HepG2 (cell line): ENCODE results near the gene NEGR1. TPM values are rescaled to one million over a fixed set of nuclear protein-coding genes. Genes with fewer than 3 reads are reported as not detected.

Experiments used
- ATAC-seq: fragments of 200-7000 bp; cut with Tn5 transposase; 3 replicates; pipeline ENCODE4 v1.9.1; 2020; ENCODE audit warnings: mild to moderate bottlenecking, moderate library complexity
- BruUV-seq: library from RNA; stranded (reverse); fragments of 400-500 nt; replicated peaks from 2 replicates; lab custom pipeline; 2021; lab: Mats Ljungman, UMichigan
- CTCF ChIA-PET: fragments of 300-600 bp; formaldehyde crosslinking; extraction: SDS; loops from one replicate; lab custom pipeline; 2021; ENCODE audit warnings: low total read pairs, inconsistent platforms, low intra/inter-chr PET ratio; lab: Yijun Ruan, JAX
- POLR2A ChIA-PET: fragments of 350-600 bp; sonication (Branson Sonifier 250); formaldehyde crosslinking; loops from one replicate; lab custom pipeline; 2020; ENCODE audit warnings: antibody characterized with exemption, inconsistent platforms; lab: Yijun Ruan, JAX
- DNase-seq: peaks from one replicate; pipeline ENCODE4 v3.0.0-alpha.2; 2015; ENCODE audit warnings: low spot score
- FAIRE-seq: peaks from 3 replicates; lab custom pipeline; 2011; peaks lifted over from hg19 to GRCh38; lab: Jason Lieb, UNC
- H2AFZ ChIP-seq: one replicate; pipeline ENCODE4 v1.6.1; 2011; ENCODE audit warnings: low read length, inconsistent platforms
- H3K27ac ChIP-seq: fragments of 300-600 bp; 3 replicates; pipeline ENCODE4 v1.8.0; 2011; ENCODE audit warnings: mixed run types, mild to moderate bottlenecking, mixed read lengths, low read length, inconsistent platforms; ENCODE audit not compliant: insufficient read depth; ENCODE audit errors: extremely low read length
- H3K27me3 ChIP-seq, 2 experiments: fragments of 200-600 bp in 1 of 2; 2 replicates in 1 of 2; 3 replicates in 1 of 2; pipeline versions ENCODE4 v1.6.0 to v1.8.0; 2011; ENCODE audit warnings: low read length in 2 of 2, mild to moderate bottlenecking in 2 of 2, moderate library complexity in 2 of 2, inconsistent platforms in 1 of 2; ENCODE audit not compliant: insufficient read depth in 2 of 2, control insufficient read depth in 1 of 2
- H3K36me3 ChIP-seq, 2 experiments: fragments of 200-600 bp in 1 of 2; replicated peaks in 1 of 2; 2 replicates in 1 of 2; 3 replicates in 1 of 2; pipeline versions ENCODE4 v1.5.1 to v1.8.0; 2011; ENCODE audit warnings: low read length in 2 of 2, inconsistent platforms in 1 of 2; ENCODE audit not compliant: insufficient read depth in 2 of 2, control insufficient read depth in 1 of 2
- H3K4me1 ChIP-seq: 2 replicates; pipeline ENCODE4 v1.5.1; 2012; ENCODE audit warnings: low read length, inconsistent platforms; ENCODE audit not compliant: insufficient read depth
- H3K4me2 ChIP-seq: 2 replicates; pipeline ENCODE4 v1.6.0; 2011; ENCODE audit warnings: low read depth, low read length, inconsistent platforms
- H3K4me3 ChIP-seq, 3 experiments: fragments of 200-600 bp in 1 of 3; sonication (generic), shearing (Covaris generic) in 1 of 3; replicated peaks in 1 of 3; 2 replicates each; pipeline ENCODE4 v1.5.1; 2011 to 2016; ENCODE audit warnings: low read length in 3 of 3, inconsistent platforms in 2 of 3, low read depth in 2 of 3, mild to moderate bottlenecking in 2 of 3, control low read depth in 1 of 3, mixed read lengths in 1 of 3; ENCODE audit not compliant: insufficient read depth in 1 of 3
- H3K79me2 ChIP-seq: one replicate; pipeline ENCODE4 v1.6.1; 2011; ENCODE audit warnings: low read length, inconsistent platforms; ENCODE audit not compliant: insufficient read depth
- H3K9ac ChIP-seq: 2 replicates; pipeline ENCODE4 v1.6.0; 2011; ENCODE audit warnings: mild to moderate bottlenecking, low read depth, low read length, inconsistent platforms; ENCODE audit not compliant: insufficient read depth
- H3K9me3 ChIP-seq: 2 replicates; pipeline ENCODE4 v1.5.1; 2012; ENCODE audit warnings: mild to moderate bottlenecking, low read length
- H4K20me1 ChIP-seq: 2 replicates; pipeline ENCODE4 v1.6.0; 2011; ENCODE audit warnings: inconsistent platforms, mild to moderate bottlenecking, low read length, moderate library complexity; ENCODE audit not compliant: insufficient read depth
- ATAD3A ChIP-seq: sonication (generic); formaldehyde crosslinking; IDR thresholded peaks from 2 replicates; pipeline ENCODE4 v1.4.0; 2020; ENCODE audit warnings: missing genetic modification reagents
- EEA1 ChIP-seq: sonication (generic); formaldehyde crosslinking; IDR thresholded peaks from 2 replicates; pipeline ENCODE4 v1.5.1; 2020; ENCODE audit warnings: mild to moderate bottlenecking, missing genetic modification reagents, borderline replicate concordance
- MBNL3 ChIP-seq: fragments of 250-450 bp; sonication (Bioruptor Pico); conservative IDR thresholded peaks from 2 replicates; pipeline ENCODE4 v1.8.0; 2022; ENCODE audit warnings: mild to moderate bottlenecking, inconsistent platforms
- SMAD3 ChIP-seq: sonication (generic); formaldehyde crosslinking; IDR thresholded peaks from 2 replicates; pipeline ENCODE4 v1.4.0; 2020; ENCODE audit warnings: missing genetic modification reagents
- U2AF2 ChIP-seq: fragments of 200-400 bp; formaldehyde crosslinking; IDR thresholded peaks from 2 replicates; pipeline ENCODE4 v1.6.1; 2017; ENCODE audit warnings: low read depth, mild to moderate bottlenecking, low read length
- XBP1 ChIP-seq: sonication (generic); formaldehyde crosslinking; IDR thresholded peaks from 2 replicates; pipeline ENCODE4 v1.5.0; 2020; ENCODE audit warnings: missing genetic modification reagents
- YEATS4 ChIP-seq: sonication (generic); formaldehyde crosslinking; IDR thresholded peaks from 2 replicates; pipeline ENCODE4 v1.4.0; 2020; ENCODE audit warnings: missing genetic modification reagents, borderline replicate concordance
- ZEB1 ChIP-seq: IDR thresholded peaks from 2 replicates; pipeline ENCODE4 v1.6.1; 2012; ENCODE audit warnings: mild to moderate bottlenecking, low read depth, inconsistent platforms; ENCODE audit not compliant: insufficient replicate concordance
- ZFAT ChIP-seq: sonication (generic); formaldehyde crosslinking; conservative IDR thresholded peaks from 2 replicates; pipeline ENCODE4 v1.8.1; 2023; ENCODE audit warnings: missing genetic modification reagents, inconsistent platforms
- ZNF446 ChIP-seq: sonication (generic); formaldehyde crosslinking; IDR thresholded peaks from 2 replicates; pipeline ENCODE4 v1.5.0; 2020; ENCODE audit warnings: mild to moderate bottlenecking, missing genetic modification reagents
- ZNF878 ChIP-seq: sonication (generic); formaldehyde crosslinking; IDR thresholded peaks from 2 replicates; pipeline ENCODE4 v1.8.1; 2023; ENCODE audit warnings: mild to moderate bottlenecking, missing genetic modification reagents, moderate library complexity
- WGBS: methylation state at CpG from one replicate; pipeline ENCODE4 v1.1.6; 2017; ENCODE audit warnings: low lambda C conversion rate; 5-methylcytosine and 5-hydroxymethylcytosine counted together
- in situ Hi-C: cut with HindIII; loops from 2 replicates; pipeline ENCODE4 v1.10.0; 2017; ENCODE audit warnings: low pct_unique_long_range_greater_than_20kb; ENCODE audit not compliant: extremely low pct_ligation_motif_present
- intact Hi-C: fragments of 100-400 bp; cut with micrococcal nuclease; formaldehyde crosslinking; loops from one replicate; pipeline ENCODE4 v1.10.0; 2022; ENCODE audit not compliant: unreplicated experiment
- polyA plus RNA-seq, 8 experiments: library from polyadenylated mRNA; depleted of rRNA in 3 of 8; stranded (reverse) in 7 of 8; unstranded in 1 of 8; fragments of >200 nt; fragmentation: Illumina TruSeq in 4 of 8; extraction: Trizol in 4 of 8; gene quantifications; 2 replicates each; pipeline versions ENCODE4 v1.2.1 to v1.2.3, GENCODE V29; 2011 to 2016; ENCODE audit warnings: low read depth in 4 of 8, missing spikeins in 1 of 8, mixed read lengths in 1 of 8; ENCODE audit not compliant: insufficient read depth in 1 of 8
- total RNA-seq, 5 experiments: library from RNA; depleted of rRNA; stranded (reverse); fragments of >200 nt; fragmentation: Illumina TruSeq; extraction: Trizol; gene quantifications; 2 replicates each; pipeline ENCODE4 v1.2.3, GENCODE V29; 2016; ENCODE audit warnings: low read depth in 1 of 5
- TF ChIP-seq, protein P1 (sequence below): sonication (generic); formaldehyde crosslinking; IDR thresholded peaks from 2 replicates; pipeline ENCODE4 v1.9.0; 2021; ENCODE audit warnings: missing genetic modification reagents, mild to moderate bottlenecking, borderline replicate concordance
- TF ChIP-seq, protein P2 (sequence below): sonication (generic); formaldehyde crosslinking; IDR thresholded peaks from 2 replicates; pipeline ENCODE4 v1.5.0; 2020; ENCODE audit warnings: mild to moderate bottlenecking, missing genetic modification reagents
- TF ChIP-seq, protein P3 (sequence below): sonication (generic); formaldehyde crosslinking; IDR thresholded peaks from 2 replicates; pipeline ENCODE4 v1.5.0; 2020; ENCODE audit warnings: missing genetic modification reagents

The NEGR1 gene
- total and polyA plus RNA-seq, 2 of the 13 experiments (the other 11 are each of a cell fraction or from before 2014, with no cell fraction given) = not detected

DNA sequence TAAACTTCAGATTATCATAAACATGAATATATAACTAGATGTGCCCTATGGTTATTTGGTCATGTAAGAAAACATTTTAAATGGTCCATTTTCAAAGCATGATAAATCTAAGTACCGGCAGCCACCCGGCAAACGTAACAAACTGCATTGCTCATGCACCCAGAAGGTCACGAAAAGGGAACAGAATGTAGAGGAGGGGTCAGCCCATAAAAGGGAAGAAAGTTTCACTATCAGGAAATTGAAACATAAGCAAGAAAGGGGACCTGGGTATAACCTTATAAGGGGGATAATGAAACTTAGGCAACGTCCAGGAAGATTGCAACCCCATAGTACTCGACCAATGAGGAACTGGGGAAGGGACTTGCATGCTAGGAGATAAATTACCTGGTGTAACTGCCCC, 780.3 kb downstream of the NEGR1 start:
- Histone ChIP-seq H3K4me1 (no peaks in the 10 kb centered on the region), H3K27me3 (no peaks in the 10 kb centered on the region; a peak in 1 of 5 replicates), H4K20me1 (no peaks in the 10 kb centered on the region), H3K79me2 (no peaks in the 10 kb centered on the region), H3K4me3 (no peak overlapping the region), H3K9me3 (peaks cover 10% of the 10 kb centered on the region), H3K27ac (no peak overlapping the region), H3K4me2 (no peak overlapping the region), H2AFZ (no peak overlapping the region), H3K9ac (no peak overlapping the region), H3K36me3 (no peaks in the 10 kb centered on the region)
- in situ Hi-C loops = no loop called here
- ChIA-PET CTCF (no interaction called here), POLR2A (no interaction called here)
- ATAC-seq (no peak), DNase-seq (no peak), FAIRE-seq (no peak)
- BruUV-seq = no TSS peak
- intact Hi-C loops = no loop called here
- TF ChIP-seq XBP1 (CRISPR knock-in tag) = no peak
- WGBS = 2% methylated on average over 6 of the region's 6 CpGs

GRCh38 chr1:71498542-71498941, 783.8 kb downstream of the NEGR1 start:
- in situ Hi-C loops = no loop called here

More at GRCh38 chr1:71498542-71498941, 783.8 kb downstream of the NEGR1 start:
- Histone ChIP-seq H2AFZ (no peak overlapping the region), H3K4me3 (no peak overlapping the region), H3K4me1 (no peaks in the 10 kb centered on the region), H3K9me3 (peaks cover 22% of the 10 kb centered on the region), H3K9ac (no peak overlapping the region), H3K4me2 (no peak overlapping the region), H3K79me2 (no peaks in the 10 kb centered on the region), H4K20me1 (no peaks in the 10 kb centered on the region), H3K27me3 (no peaks in the 10 kb centered on the region; a peak in 1 of 5 replicates), H3K36me3 (no peaks in the 10 kb centered on the region), H3K27ac (no peak overlapping the region)
- TF ChIP-seq ZEB1 (no peak), ZNF878 (no peak), ATAD3A (no peak), MBNL3 (CRISPR knock-in tag) (no peak), YEATS4 (CRISPR knock-in tag) (no peak), U2AF2 (no peak), ZFAT (CRISPR knock-in tag) (no peak), EEA1 (CRISPR knock-in tag) (no peak), SMAD3 (no peak), ZNF446 (no peak)
- TF ChIP-seq, protein P1, sequence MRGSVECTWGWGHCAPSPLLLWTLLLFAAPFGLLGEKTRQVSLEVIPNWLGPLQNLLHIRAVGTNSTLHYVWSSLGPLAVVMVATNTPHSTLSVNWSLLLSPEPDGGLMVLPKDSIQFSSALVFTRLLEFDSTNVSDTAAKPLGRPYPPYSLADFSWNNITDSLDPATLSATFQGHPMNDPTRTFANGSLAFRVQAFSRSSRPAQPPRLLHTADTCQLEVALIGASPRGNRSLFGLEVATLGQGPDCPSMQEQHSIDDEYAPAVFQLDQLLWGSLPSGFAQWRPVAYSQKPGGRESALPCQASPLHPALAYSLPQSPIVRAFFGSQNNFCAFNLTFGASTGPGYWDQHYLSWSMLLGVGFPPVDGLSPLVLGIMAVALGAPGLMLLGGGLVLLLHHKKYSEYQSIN (CRISPR knock-in tag) = no peak
- TF ChIP-seq, protein P2, sequence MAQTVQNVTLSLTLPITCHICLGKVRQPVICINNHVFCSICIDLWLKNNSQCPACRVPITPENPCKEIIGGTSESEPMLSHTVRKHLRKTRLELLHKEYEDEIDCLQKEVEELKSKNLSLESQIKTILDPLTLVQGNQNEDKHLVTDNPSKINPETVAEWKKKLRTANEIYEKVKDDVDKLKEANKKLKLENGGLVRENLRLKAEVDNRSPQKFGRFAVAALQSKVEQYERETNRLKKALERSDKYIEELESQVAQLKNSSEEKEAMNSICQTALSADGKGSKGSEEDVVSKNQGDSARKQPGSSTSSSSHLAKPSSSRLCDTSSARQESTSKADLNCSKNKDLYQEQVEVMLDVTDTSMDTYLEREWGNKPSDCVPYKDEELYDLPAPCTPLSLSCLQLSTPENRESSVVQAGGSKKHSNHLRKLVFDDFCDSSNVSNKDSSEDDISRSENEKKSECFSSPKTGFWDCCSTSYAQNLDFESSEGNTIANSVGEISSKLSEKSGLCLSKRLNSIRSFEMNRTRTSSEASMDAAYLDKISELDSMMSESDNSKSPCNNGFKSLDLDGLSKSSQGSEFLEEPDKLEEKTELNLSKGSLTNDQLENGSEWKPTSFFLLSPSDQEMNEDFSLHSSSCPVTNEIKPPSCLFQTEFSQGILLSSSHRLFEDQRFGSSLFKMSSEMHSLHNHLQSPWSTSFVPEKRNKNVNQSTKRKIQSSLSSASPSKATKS (CRISPR knock-in tag) = no peak
- TF ChIP-seq, protein P3, sequence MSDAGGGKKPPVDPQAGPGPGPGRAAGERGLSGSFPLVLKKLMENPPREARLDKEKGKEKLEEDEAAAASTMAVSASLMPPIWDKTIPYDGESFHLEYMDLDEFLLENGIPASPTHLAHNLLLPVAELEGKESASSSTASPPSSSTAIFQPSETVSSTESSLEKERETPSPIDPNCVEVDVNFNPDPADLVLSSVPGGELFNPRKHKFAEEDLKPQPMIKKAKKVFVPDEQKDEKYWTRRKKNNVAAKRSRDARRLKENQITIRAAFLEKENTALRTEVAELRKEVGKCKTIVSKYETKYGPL (CRISPR knock-in tag) = no peak
- no TSS peak for BruUV-seq
- no peak for ATAC-seq
- ChIA-PET POLR2A (no interaction called here), CTCF (no interaction called here)
- intact Hi-C loops = no loop called here
- no peak for DNase-seq
- no peak for FAIRE-seq
